Fibroblast of pulmonary artery (primary cell): Measurements from ENCODE around the gene LRP1.

Experiments used
- DNase-seq: peaks from one replicate; pipeline ENCODE4 v3.0.0-alpha.2; 2010; ENCODE audit warnings: low read depth
- H3K4me3 ChIP-seq: replicated peaks from 2 replicates; pipeline ENCODE4 v1.5.1; 2011; ENCODE audit warnings: low read depth, mild to moderate bottlenecking, control low read depth, low read length, moderate library complexity
- TF ChIP-seq, protein P1 (sequence below): IDR thresholded peaks from 2 replicates; pipeline ENCODE4 v1.5.1; 2011; ENCODE audit warnings: mild to moderate bottlenecking, control low read depth, low read length, inconsistent platforms; ENCODE audit errors: missing control alignments

The LRP1 gene

DNA sequence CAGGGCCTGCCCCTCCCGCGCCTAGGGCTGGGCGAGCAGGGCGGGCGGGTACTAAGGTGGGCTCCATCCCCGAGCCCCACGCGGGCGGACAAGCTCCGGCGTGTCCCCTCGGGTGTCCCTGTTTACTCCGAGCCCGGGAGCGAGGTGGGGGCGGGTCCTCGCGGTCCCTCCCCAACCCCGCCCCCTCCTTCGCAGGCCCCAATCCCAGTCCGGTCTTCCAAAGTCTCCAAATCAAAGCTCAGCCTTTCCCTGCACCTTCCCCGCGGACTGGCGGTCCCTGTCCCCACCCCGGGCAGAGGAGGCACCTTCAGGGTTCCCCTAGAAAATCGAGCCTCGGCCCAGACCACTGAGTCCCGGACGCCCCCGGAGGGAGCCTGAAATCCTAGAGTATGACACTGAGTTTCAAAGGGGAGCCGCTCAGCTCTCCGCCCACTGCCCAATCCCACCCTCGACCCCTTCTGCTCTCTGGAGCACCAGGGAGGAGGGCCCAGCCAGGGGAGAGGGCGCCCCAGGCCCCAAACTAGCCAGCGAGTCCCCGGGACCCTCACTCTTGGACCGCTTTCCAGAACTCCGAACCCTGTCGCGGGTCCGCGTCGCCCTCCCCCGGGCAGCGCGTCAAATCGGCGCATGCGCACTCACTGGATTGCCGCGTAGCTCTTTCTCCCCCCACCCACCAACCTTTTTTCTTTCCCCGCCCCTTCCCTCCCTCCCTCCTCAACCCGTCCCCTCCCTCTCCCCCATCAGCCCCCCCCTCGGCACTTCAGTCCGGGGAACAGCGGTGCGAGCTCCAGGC, at the start of gene LRP1:
TSS of gene LRP1 (plus strand) at position 758 of the 793 bp plus-strand sequence. CDS start 482 bp downstream, outside the sequence.
- TF ChIP-seq, protein P1, sequence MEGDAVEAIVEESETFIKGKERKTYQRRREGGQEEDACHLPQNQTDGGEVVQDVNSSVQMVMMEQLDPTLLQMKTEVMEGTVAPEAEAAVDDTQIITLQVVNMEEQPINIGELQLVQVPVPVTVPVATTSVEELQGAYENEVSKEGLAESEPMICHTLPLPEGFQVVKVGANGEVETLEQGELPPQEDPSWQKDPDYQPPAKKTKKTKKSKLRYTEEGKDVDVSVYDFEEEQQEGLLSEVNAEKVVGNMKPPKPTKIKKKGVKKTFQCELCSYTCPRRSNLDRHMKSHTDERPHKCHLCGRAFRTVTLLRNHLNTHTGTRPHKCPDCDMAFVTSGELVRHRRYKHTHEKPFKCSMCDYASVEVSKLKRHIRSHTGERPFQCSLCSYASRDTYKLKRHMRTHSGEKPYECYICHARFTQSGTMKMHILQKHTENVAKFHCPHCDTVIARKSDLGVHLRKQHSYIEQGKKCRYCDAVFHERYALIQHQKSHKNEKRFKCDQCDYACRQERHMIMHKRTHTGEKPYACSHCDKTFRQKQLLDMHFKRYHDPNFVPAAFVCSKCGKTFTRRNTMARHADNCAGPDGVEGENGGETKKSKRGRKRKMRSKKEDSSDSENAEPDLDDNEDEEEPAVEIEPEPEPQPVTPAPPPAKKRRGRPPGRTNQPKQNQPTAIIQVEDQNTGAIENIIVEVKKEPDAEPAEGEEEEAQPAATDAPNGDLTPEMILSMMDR: no peak
- peak; percentile 85 for DNase-seq
- peak within 1 kb of the TSS; percentile 89 for H3K4me3 ChIP-seq

DNA sequence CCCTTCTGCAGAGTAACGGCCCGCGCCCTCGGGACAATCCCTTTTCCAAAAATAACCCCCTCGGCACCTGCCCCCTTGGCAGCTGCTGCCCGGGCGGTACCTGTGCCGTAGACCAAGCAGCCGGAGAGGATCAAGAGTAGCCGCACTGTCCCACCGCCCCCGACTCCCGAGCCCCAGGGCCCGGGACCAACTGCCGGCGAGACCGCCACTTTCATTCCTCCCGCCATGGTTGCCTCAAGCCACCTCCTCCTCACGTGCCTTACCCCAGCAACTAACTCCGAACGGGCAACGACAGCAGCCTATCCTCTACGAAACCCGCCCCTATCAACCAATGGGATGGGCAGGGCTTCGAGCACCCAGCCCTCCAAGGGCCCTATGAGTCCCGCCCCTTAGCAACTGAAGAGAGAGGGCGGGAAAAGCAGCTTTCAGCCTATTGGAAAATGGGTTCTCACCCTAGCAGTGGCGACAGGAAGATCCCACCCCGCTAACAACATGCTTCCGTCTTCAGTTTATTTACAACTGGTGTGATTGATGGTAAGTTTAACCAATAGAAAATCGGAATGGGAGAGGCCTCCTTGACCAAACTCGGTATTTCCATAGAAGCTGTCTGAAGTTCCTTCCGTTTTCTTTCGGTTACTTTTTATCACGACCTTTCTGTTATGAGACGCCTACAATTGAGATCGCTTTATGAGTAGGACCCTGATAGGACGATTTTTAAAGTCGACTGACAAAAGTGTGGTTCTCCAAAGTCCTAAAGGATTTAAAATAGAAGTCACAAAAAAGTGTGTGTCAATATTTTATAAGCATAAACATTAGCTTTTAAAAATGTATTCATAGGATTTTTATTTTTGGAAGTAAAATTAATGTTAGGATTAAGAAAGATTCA, 49.5 kb upstream of the LRP1 start, which contains the start of gene NEMP1:
TSS of gene NEMP1 (minus strand) at position 273 of the 886 bp plus-strand sequence. CDS start at position 227, 46 bp downstream.
- peak; percentile 100 for DNase-seq
- TF ChIP-seq, protein P1: no peak
- peak within 1 kb of the TSS; percentile 80 for H3K4me3 ChIP-seq

DNA sequence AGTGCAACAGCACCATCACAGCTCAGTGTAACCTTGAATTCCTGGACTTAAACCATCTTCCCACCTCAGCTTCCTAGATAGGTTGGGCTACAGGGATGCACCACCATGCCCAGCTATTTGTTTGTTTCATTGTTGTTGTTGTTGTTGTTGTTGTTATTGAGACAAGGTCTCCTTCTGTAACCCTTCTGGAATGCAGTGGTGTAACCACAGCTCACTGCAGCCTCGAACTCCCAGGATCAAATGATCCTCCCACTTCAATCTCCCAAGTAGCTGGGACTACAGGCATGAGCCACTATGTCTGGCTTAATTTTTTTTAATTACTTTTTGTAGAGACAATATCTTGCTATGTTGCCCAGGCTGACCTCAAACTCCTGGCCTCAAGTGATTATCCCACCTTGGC, 48.5 kb upstream of the LRP1 start:
- H3K4me3 ChIP-seq: no peak overlapping the region
- no peak for DNase-seq

DNA sequence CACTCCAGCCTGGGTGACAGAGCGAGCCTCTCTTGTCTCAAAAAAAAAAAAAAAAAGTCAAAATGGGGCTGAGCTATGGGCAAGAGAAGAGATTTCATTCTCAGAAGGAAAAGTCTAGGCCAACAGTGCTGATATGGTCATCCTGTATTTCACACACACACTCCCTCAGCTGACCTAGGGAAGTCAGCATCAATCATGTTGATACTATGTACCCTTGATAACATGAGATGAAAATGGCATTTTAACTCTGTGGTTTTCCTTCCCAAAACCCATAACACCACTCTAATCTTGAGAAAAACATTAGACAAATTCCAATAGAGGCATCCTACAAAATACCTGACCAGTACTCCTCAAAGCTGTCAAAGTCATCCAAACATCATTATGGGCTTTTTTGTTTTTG, 47.4 kb upstream of the LRP1 start:
- TF ChIP-seq, protein P1: no peak
- DNase-seq: no peak
- no peak overlapping the region for H3K4me3 ChIP-seq

More for the DNA sequence above, 48.5 kb upstream of the LRP1 start:
- TF ChIP-seq, protein P1: no peak

DNA sequence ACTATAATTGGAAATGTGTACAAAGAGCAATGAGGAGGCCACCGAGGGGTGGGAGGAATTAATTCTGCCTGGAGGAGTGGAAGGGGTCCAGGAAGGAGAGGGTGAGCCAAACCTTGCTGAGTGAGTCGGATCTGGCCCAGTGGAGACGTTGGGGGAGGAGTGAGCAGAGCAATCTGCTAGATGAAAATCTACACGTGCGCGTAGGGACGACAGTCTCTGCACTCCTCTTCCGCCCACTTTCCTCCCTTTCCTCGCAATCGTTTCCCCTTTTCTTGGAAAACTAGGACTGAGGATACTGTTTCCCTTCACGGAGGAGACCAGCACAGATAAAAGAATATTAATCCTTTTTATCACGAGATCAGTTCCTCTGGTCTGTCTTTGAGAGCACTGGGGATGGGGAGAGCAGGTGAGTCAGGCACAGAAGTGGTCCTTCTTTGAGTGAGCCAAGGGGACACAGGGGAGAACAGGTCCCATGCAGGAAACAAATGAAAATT, 42.2 kb upstream of the LRP1 start:
- peak overlapping the region; percentile 79 for H3K4me3 ChIP-seq
- peak; percentile 72 for DNase-seq
- TF ChIP-seq, protein P1: no peak

DNA sequence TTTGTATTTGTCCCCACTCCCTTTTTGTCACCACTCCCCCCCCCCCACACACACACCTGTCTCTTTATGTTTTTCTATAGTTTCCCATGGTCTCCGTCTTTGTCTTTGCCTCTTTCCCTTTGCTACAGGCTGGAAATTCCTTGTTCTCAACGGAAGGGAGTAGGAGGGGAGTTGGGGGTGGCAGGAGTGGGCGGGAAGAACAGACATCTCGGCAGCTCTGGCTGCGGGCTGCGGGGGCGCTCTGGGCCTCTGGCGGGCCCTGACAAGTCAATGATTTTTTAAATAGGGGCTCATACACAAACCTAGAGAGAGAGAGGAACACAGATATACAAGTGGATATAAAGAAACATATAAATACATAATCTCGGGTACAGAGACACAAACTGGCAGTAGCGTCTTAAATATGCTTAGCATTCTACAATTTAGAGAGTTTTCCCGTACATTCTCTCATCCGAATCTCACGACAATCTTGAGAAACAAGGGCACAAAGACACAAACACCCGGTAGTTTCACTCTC, 41.7 kb upstream of the LRP1 start:
- peak overlapping the region; percentile 79 for H3K4me3 ChIP-seq
- TF ChIP-seq, protein P1: peak; percentile 35
- peak; percentile 85 for DNase-seq
